ENCODE measurements around the gene RAVER2. TPM values are rescaled to one million over a fixed set of nuclear protein-coding genes. Genes with fewer than 3 reads are reported as not detected.
"Not testable (repeated sequence)": the region's sequence is repeated elsewhere in the genome, so short reads cannot be mapped to it uniquely, and the experiment has no call there.

The RAVER2 gene
- 0.34 and 0.42 TPM in 2 replicates for total RNA-seq

GRCh38 chr1:64744492-64745180 lies at the start of gene RAVER2:
Gene RAVER2, plus strand, starts transcription at chr1:64745075. Its CDS starts 98 bp downstream, at chr1:64745173.
- intact Hi-C loops (cut with micrococcal nuclease): loop anchor here (1.0 to 5.0 kb wide), 3 partner anchors 80 to 943 kb away; no protein-coding TSS in a partner anchor

- intact Hi-C loops (cut with micrococcal nuclease): no loop called here
These were observed 48.0 kb upstream of the RAVER2 start for GRCh38 chr1:64696879-64697278.

GRCh38 chr1:64699327-64699726 lies 45.5 kb upstream of the RAVER2 start:
- intact Hi-C loops (cut with micrococcal nuclease): no loop called here

GRCh38 chr1:64701071-64701470 lies 43.8 kb upstream of the RAVER2 start:
- intact Hi-C loops (cut with micrococcal nuclease): no loop called here

GRCh38 chr1:64701886-64702285 lies 43.0 kb upstream of the RAVER2 start:
- intact Hi-C loops (cut with micrococcal nuclease): no loop called here

GRCh38 chr1:64702670-64703069 lies 42.2 kb upstream of the RAVER2 start:
- intact Hi-C loops (cut with micrococcal nuclease): not testable (repeated sequence)

- intact Hi-C loops (cut with micrococcal nuclease): no loop called here
These were observed 41.3 kb upstream of the RAVER2 start for GRCh38 chr1:64703600-64703999.

GRCh38 chr1:64705591-64705990 lies 39.3 kb upstream of the RAVER2 start:
- intact Hi-C loops (cut with micrococcal nuclease): no loop called here

- intact Hi-C loops (cut with micrococcal nuclease): no loop called here
These were observed 33.6 kb upstream of the RAVER2 start for GRCh38 chr1:64711266-64711665.

GRCh38 chr1:64712049-64712448 lies 32.8 kb upstream of the RAVER2 start:
- intact Hi-C loops (cut with micrococcal nuclease): no loop called here

- intact Hi-C loops (cut with micrococcal nuclease): no loop called here
These were observed 29.7 kb upstream of the RAVER2 start for GRCh38 chr1:64715186-64715585.

- intact Hi-C loops (cut with micrococcal nuclease): no loop called here
These were observed 23.7 kb upstream of the RAVER2 start for GRCh38 chr1:64721135-64721534.

- intact Hi-C loops (cut with micrococcal nuclease): no loop called here
These were observed 23.2 kb upstream of the RAVER2 start for GRCh38 chr1:64721576-64722145.

- intact Hi-C loops (cut with micrococcal nuclease): no loop called here
These were observed 17.0 kb upstream of the RAVER2 start for GRCh38 chr1:64727861-64728260.

- intact Hi-C loops (cut with micrococcal nuclease): no loop called here
These were observed 11.1 kb upstream of the RAVER2 start for GRCh38 chr1:64733581-64734286.

- intact Hi-C loops (cut with micrococcal nuclease): no loop called here
These were observed 10.6 kb upstream of the RAVER2 start for GRCh38 chr1:64734287-64734652.

- intact Hi-C loops (cut with micrococcal nuclease): not testable (repeated sequence)
These were observed 4.2 kb upstream of the RAVER2 start for GRCh38 chr1:64740687-64741086.

- intact Hi-C loops (cut with micrococcal nuclease): loop anchor here (1.0 kb wide), 2 partner anchors 80 to 331 kb away; no protein-coding TSS in a partner anchor
These were observed 852 bp upstream of the RAVER2 start for GRCh38 chr1:64743954-64744491.

GRCh38 chr1:64745181-64745985 lies 508 bp downstream of the RAVER2 start:
- intact Hi-C loops (cut with micrococcal nuclease): loop anchor here (5.0 kb wide), 1 partner anchor 942 kb away; no protein-coding TSS in a partner anchor

- intact Hi-C loops (cut with micrococcal nuclease): loop anchor here (5.0 kb wide), 1 partner anchor 941 kb away; no protein-coding TSS in a partner anchor
These were observed 1.4 kb downstream of the RAVER2 start for GRCh38 chr1:64745986-64746940.
